A673 (cell line): Measurements from ENCODE around the gene SPSB1. TPM values are rescaled to one million over a fixed set of nuclear protein-coding genes. Genes with fewer than 3 reads are reported as not detected.

Experiments
- BruUV-seq: library from RNA; stranded (reverse); fragments of 400-500 nt; replicated peaks from 2 replicates; lab custom pipeline; 2021; lab: Mats Ljungman, UMichigan
- CTCF ChIA-PET: fragments of 300-600 bp; sonication (Branson Sonifier 250); formaldehyde crosslinking; loops from one replicate; lab custom pipeline; 2022; ENCODE audit warnings: antibody characterized with exemption; lab: Charles Lee
- POLR2A ChIA-PET: fragments of 300-600 bp; sonication (Branson Sonifier 250); formaldehyde crosslinking; loops from one replicate; lab custom pipeline; 2022; ENCODE audit warnings: antibody characterized with exemption; ENCODE audit not compliant: low non-redundant PET; lab: Charles Lee
- DNase-seq: peaks from one replicate; pipeline ENCODE4 v3.0.0-alpha.2; 2015; ENCODE audit warnings: low spot score
- H3K27ac ChIP-seq: fragments of 200-600 bp; sonication (generic); 2 replicates; pipeline ENCODE4 v1.5.1; 2016; ENCODE audit warnings: mixed run types, low read depth, mild to moderate bottlenecking, mixed read lengths, antibody characterized with exemption, low read length; ENCODE audit not compliant: poor library complexity, severe bottlenecking
- H3K27me3 ChIP-seq: fragments of 200-600 bp; sonication (generic); replicated peaks from 2 replicates; pipeline ENCODE4 v1.6.1; 2017; ENCODE audit warnings: mixed run types, low read depth, mild to moderate bottlenecking, mixed read lengths, antibody characterized with exemption, low read length; ENCODE audit not compliant: insufficient read depth, poor library complexity
- H3K36me3 ChIP-seq: fragments of 200-600 bp; sonication (generic); 2 replicates; pipeline ENCODE4 v1.6.1; 2016; ENCODE audit warnings: mixed run types, mild to moderate bottlenecking, mixed read lengths, antibody characterized with exemption, low read length; ENCODE audit not compliant: insufficient read depth, poor library complexity, severe bottlenecking
- H3K4me1 ChIP-seq: fragments of 200-600 bp; sonication (generic); 2 replicates; pipeline ENCODE4 v1.6.1; 2017; ENCODE audit warnings: mixed run types, mild to moderate bottlenecking, mixed read lengths, antibody characterized with exemption, low read length; ENCODE audit not compliant: insufficient read depth, poor library complexity, severe bottlenecking
- H3K4me3 ChIP-seq: fragments of 200-600 bp; sonication (generic); 2 replicates; pipeline ENCODE4 v1.5.1; 2016; ENCODE audit warnings: low read depth, mixed run types, mild to moderate bottlenecking, mixed read lengths, low read length; ENCODE audit not compliant: poor library complexity, severe bottlenecking
- H3K9me3 ChIP-seq: fragments of 200-600 bp; sonication (generic); 2 replicates; pipeline ENCODE4 v1.6.1; 2016; ENCODE audit warnings: mixed run types, low read depth, mild to moderate bottlenecking, mixed read lengths, antibody characterized with exemption, low read length; ENCODE audit not compliant: poor library complexity, severe bottlenecking
- EZH2 ChIP-seq: fragments of 200-600 bp; sonication (generic); IDR thresholded peaks from 2 replicates; pipeline ENCODE4 v1.6.1; 2017; ENCODE audit warnings: borderline replicate concordance, low read depth, mild to moderate bottlenecking, mixed read lengths, antibody characterized with exemption, low read length; ENCODE audit not compliant: poor library complexity, severe bottlenecking
- intact Hi-C: fragments of 100-400 bp; cut with micrococcal nuclease; formaldehyde crosslinking; loops from one replicate; pipeline ENCODE4 v1.10.0; 2022; ENCODE audit not compliant: unreplicated experiment
- total RNA-seq: library from RNA; stranded (reverse); gene quantifications from 2 replicates; pipeline ENCODE4 v1.2.3, GENCODE V29; 2021
- TF ChIP-seq, protein P1 (sequence below): fragments of 300-800, 200-600 bp; sonication (generic); conservative IDR thresholded peaks from 2 replicates; pipeline ENCODE4 v1.5.1; 2017; ENCODE audit warnings: low read depth, mild to moderate bottlenecking, antibody characterized with exemption, low read length, moderate library complexity, mixed read lengths

The SPSB1 gene
- total RNA-seq, 1 experiment from 2014 or later: 11.8 TPM

- Histone ChIP-seq H3K27me3 (no peaks in the 10 kb centered on the region), H3K9me3 (no peaks in the 10 kb centered on the region), H3K36me3 (no peaks in the 10 kb centered on the region), H3K27ac (no peak overlapping the region), H3K4me3 (no peak overlapping the region), H3K4me1 (no peaks in the 10 kb centered on the region)
- ChIA-PET POLR2A (interaction anchor here (0.5 kb wide), 1 partner anchor 242 kb away, joined by 3 read pairs; no protein-coding TSS in a partner anchor), CTCF (no interaction called here)
- no TSS peak for BruUV-seq
- no peak for TF ChIP-seq EZH2
- DNase-seq: no peak
- intact Hi-C loops: no loop called here
These were observed 35.5 kb downstream of the SPSB1 start for GRCh38 chr1:9328201-9328600.

DNA sequence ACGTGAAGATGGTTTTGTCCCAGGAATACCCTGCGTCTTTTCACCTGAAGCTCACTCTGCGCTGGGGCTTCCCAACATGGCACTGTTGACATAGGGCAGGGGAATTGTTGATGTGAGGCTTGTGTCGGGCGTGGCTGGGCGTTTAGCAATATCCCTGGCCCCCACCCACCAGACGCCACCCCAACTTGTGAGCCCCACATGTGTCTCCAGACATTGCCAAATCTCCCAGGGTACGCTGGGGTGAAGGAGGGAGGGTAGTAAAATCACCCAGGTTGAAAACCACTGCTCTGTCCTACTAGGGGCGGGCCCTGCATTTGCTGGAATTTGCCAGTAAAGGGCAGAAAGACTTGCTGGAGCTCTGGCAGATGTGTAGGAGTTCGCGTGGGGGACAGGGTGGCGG lies 36.0 kb downstream of the SPSB1 start:
- no peaks in the 10 kb centered on the region for H3K36me3 ChIP-seq
- H3K9me3 ChIP-seq: no peaks in the 10 kb centered on the region
- no peak for DNase-seq
- H3K27ac ChIP-seq: no peak overlapping the region
- H3K27me3 ChIP-seq: no peaks in the 10 kb centered on the region
- TF ChIP-seq EZH2: no peak
- TF ChIP-seq, protein P1, sequence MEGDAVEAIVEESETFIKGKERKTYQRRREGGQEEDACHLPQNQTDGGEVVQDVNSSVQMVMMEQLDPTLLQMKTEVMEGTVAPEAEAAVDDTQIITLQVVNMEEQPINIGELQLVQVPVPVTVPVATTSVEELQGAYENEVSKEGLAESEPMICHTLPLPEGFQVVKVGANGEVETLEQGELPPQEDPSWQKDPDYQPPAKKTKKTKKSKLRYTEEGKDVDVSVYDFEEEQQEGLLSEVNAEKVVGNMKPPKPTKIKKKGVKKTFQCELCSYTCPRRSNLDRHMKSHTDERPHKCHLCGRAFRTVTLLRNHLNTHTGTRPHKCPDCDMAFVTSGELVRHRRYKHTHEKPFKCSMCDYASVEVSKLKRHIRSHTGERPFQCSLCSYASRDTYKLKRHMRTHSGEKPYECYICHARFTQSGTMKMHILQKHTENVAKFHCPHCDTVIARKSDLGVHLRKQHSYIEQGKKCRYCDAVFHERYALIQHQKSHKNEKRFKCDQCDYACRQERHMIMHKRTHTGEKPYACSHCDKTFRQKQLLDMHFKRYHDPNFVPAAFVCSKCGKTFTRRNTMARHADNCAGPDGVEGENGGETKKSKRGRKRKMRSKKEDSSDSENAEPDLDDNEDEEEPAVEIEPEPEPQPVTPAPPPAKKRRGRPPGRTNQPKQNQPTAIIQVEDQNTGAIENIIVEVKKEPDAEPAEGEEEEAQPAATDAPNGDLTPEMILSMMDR: no peak
- BruUV-seq: no TSS peak
- intact Hi-C loops: no loop called here
- H3K4me3 ChIP-seq: no peak overlapping the region
- ChIA-PET CTCF (no interaction called here), POLR2A (no interaction called here)
- no peaks in the 10 kb centered on the region for H3K4me1 ChIP-seq

DNA sequence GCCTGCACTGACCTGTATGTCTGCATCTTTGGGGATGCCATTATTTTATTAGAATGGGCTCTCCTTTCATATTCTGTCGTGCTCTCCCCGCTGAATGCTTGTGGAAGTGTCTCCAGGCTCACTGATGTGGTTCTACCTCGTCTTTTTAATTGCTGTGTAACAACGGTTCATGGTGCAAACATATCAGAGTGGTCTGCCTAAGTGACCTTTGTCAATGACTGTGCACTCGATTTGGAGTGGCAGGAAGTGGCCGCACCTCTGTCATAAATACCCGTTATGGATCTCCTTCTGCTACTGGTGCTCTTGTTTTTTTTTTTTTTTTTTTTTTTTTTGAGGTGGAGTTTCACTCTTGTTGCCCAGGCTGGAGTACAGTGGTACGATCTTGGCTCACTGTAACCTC lies 38.3 kb downstream of the SPSB1 start:
- ChIA-PET CTCF (no interaction called here), POLR2A (no interaction called here)
- Histone ChIP-seq H3K27me3 (no peaks in the 10 kb centered on the region), H3K36me3 (no peaks in the 10 kb centered on the region), H3K9me3 (no peaks in the 10 kb centered on the region), H3K4me3 (no peak overlapping the region), H3K4me1 (no peaks in the 10 kb centered on the region), H3K27ac (no peak overlapping the region)
- no TSS peak for BruUV-seq
- intact Hi-C loops: no loop called here
- TF ChIP-seq, protein P1: no peak
- no peak for TF ChIP-seq EZH2
- no peak for DNase-seq

DNA sequence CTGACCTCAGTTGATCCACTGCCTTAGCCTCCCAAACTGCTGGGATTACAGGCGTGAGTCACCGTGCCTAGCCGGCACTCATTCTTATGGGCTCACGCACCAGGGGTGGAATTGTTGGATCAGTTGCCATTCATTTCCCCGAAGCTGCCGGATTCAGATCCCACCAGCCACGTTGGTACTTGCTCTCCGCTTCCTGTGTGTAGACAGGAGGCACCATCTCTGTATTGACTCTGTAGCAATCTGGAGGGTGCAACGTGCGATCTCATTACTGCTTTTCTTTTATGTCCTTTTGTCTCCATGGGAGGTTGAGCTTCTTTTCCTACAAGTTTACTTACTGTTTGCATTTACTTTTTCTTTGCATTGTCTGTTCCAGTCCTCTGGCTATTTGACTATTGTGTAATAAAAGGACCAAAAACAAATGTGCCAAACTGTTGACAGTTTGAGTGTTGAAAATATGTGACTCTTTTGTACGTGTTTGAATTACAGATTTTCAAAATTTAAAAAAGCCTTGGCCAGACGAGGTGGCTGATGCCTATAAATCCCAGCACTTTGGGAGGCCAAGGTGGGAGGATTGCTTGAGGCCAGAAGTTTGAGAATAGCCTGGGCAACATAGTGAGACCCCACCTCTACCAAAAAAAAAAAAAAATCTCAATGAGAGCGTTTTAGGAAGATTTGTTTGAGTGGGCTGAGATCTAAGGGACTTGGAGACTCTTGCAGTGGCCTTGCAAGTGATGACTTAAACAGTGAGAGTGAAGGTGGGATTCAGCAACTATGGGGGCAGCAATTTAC lies 39.1 kb downstream of the SPSB1 start:
- no TSS peak for BruUV-seq
- CTCF ChIA-PET: no interaction called here
- POLR2A ChIA-PET: no interaction called here

More for the DNA sequence above, 39.1 kb downstream of the SPSB1 start:
- H3K27ac ChIP-seq: no peak overlapping the region
- no peak for DNase-seq
- H3K4me3 ChIP-seq: no peak overlapping the region
- no peaks in the 10 kb centered on the region for H3K27me3 ChIP-seq
- intact Hi-C loops: no loop called here
- no peaks in the 10 kb centered on the region for H3K9me3 ChIP-seq
- H3K36me3 ChIP-seq: no peaks in the 10 kb centered on the region
- TF ChIP-seq, protein P1: no peak
- TF ChIP-seq EZH2: no peak
- no peaks in the 10 kb centered on the region for H3K4me1 ChIP-seq
